NCI-H2029 (cell line): ENCODE results near the gene HSPA12A.

Source experiments
- DNase-seq: peaks from one replicate; lab custom pipeline; 2025; lab: John Stamatoyannopoulos, UW

The HSPA12A gene

DNA sequence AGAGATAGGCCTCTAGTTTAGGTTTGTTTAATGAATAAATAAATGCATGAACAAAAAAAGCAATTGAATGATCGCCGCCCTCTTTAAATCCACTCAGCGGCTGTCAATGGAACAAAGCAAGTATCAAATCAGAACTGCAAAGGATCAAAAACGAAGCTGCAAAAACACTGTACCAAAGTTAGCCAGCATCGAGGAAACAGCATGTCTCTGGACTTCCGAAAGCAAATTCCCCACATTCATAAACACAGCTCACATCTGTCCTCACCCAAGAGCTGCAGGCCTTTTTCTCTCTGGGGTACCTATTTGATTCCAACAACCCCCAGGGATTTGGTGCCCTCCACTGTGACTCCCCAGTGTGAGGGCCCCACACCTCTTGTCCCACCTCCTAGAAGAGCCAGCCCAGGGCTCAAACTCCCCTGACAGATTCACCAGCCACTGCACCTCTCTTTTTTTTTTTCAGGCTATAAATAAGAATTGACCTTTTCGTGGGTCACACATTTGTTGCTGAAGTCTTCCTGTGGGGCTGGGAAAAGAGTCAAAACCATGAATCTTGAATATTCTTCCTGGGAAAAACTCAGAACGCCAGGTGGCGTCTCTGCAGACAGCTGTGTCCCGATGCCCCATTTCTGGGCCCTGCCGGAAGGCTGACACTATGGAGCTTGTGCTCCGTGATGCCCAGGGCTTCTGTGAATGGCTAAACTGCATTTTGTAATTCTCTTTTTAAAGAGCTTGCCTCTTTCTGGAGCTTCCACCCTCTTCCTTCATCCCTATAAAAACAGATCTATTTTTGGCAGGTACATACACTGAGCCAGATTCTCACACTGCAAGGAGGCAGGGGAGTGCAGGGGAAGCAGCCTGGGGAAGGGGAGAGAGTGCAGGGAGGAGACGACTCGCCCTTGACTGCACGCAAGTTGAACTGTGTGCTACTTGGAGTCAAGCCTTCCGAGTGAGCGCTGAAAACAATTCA is 51.7 kb downstream of the HSPA12A start:
- no peak for DNase-seq

DNA sequence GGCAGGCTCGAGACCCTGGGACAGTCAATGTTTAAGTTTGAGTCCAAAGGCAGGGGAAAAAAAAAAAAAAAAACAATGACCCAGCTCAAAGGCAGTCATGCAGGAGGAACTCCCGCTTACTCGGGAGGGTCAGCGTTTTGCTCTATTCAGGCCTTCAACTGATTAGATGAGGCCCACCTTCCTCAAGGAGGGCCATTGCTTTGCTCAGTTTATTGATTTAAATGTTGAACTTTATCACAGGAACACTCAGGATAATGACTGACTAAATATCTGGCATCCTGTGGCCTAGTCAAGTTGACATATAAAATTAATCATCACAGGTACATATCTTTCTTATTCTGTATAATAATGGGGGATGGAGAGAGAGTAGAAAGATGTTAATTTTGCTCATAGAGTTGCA is 52.6 kb downstream of the HSPA12A start:
- DNase-seq, result no peak

GRCh38 chr10:116688741-116689495 is 53.4 kb downstream of the HSPA12A start:
- no peak for DNase-seq

DNA sequence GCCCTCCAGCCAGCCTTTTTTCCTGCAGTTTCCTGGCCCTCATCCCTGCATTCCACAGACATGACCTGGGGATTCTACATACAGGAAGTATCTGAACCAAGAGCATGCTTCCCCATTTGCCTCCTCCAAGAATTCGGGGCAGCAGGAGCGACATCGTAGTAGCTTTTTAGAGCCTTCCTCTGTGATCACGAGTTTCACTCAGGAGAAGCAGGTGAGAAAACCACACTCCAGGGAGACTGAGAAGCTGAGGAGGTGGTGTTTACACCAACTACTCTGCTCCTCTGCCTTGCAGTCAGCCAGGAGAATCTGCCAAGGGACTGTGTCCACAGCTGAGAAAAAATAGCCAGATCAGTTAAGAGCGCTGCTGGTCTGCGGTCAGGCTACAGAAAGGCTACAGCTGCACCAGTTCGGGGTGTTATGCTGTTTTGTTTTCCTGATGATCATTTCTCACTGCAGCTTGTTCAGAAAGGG is 54.1 kb downstream of the HSPA12A start:
- no peak for DNase-seq

DNA sequence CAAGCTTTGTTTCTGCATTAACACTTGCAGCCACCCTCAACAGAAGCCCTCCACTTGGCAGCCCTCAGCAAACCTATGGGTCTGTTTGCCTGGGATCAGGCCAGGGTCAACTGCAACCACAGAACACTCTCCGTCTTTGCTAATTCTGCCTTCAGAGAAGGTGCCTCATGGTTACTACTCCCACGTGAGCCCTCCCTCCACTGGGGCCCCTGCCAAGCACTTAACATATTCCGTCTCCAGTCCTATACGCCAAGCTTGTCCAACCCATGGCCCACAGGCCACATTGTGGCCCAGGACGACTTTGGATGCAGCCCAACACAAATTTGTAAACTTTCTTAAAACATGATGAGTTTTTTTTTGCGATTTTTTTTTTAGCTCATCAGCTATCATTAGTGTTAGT is 54.7 kb downstream of the HSPA12A start:
- DNase-seq, result no peak

DNA sequence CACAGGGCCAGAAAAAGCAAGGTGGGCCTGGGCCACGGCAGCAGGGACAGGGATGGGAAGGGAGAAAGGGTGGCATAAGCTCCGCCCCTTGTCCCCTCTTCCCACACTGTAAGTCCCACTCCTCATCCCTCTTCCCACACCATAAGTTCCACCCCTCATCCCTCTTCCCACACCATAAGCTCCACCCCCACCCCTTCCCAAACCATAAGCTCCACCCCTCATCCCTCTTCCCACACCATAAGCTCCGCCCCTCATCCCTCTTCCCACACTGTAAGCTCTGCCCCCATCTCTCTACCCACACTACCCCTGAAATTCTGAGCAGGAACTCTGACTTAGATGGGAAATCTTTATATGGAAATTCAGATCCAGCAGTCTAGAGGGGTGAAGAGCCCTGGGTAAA is 55.7 kb downstream of the HSPA12A start:
- no peak for DNase-seq

DNA sequence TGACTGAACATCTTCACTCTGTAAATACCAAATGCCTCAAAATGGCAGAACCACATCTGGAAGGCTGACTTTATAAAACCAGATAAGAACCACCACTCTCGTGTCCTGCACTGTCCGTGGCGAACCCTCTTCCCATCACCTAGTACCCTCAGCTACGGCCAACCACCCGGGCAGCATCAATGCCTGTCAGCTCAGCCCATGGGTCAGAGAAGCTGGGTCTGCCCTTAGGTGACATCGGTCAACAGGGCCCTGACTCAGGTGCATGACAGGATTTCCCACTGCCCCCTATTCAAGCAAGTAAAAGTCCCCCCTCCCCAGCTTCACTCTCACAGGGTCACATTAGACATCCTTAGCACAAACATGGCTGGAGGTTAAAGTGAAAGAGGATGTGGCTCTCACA is 56.6 kb downstream of the HSPA12A start:
- DNase-seq, result no peak

GRCh38 chr10:116684781-116685180 is 57.6 kb downstream of the HSPA12A start:
- DNase-seq, result no peak

DNA sequence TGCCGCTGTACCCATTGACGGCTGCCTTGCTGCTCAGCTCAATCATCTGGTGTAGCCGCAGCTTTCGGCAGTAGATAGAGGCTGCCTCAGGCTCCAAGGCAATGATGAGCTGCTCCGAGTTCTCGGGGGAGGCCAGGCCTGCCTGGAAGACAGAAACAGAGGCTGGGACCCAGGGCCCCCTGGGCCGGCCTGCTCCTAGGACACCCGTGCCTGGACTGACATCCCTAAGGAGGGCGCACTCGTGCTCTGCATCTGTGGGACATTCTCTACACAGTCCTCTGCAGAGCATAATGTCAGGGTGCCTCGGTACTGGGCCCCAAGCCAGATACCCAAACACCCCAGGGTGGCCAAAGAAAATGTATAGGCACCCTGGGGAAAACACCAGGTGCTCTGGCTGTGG is 58.5 kb downstream of the HSPA12A start:
- no peak for DNase-seq

GRCh38 chr10:116683166-116683565 is 59.2 kb downstream of the HSPA12A start:
- DNase-seq, result no peak

GRCh38 chr10:116679351-116679750 is 63.0 kb downstream of the HSPA12A start:
- DNase-seq, result no peak

DNA sequence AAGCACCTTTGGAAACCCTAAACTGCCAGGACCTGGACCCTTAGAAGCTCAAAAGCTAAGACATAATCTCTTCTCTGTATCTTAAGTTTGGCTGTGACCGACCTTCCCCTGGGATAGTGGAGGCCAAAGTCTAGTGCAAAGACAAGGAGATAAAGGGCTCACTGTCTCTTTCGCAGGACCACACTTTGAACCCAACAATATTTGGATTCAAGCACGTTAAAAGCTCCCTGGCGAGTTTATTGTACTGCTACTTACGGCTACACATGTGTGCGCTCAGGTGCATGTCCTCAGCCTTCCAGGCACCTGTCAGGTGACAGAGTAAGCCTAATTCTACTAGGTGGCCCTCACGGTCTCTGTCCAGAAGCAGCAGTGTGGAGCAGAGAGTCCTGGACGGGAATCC is 65.7 kb downstream of the HSPA12A start:
- no peak for DNase-seq

GRCh38 chr10:116676118-116676517 is 66.2 kb downstream of the HSPA12A start:
- no peak for DNase-seq

GRCh38 chr10:116674901-116675423 is 67.4 kb downstream of the HSPA12A start:
- no peak for DNase-seq

GRCh38 chr10:116673866-116674265 is 68.5 kb downstream of the HSPA12A start:
- no peak for DNase-seq

GRCh38 chr10:116672891-116673290 is 69.5 kb downstream of the HSPA12A start:
- no peak for DNase-seq

DNA sequence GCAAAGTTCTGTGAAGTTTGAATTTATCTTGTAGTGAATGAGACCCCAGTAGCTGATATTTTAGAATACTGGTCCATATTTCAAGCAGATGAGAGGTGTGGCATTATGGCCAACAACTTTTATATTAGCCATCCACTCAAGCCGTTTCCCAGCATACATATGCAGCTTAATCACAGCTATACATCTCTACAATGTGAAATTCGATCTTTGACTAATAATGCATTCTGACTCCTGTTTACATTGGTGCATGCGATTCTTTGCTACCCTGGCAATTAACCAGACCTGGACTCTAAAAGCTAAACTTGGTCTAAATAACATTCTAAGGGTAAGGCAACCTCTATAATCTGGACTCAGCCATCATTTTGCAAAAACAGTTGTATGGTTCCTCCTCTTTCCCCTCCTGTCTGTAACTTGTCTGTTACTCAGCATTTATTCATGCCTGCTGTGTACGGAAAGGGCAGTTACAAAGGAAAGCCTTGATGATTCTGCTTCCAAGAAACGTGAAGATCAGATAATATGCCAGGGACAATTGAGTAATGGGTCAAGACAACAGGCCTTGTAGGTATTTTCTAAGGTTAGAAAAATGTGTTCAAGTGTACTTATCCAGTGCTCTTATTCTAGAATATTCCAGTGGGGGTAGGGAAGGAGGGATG is 71.0 kb downstream of the HSPA12A start:
- DNase-seq, result no peak

DNA sequence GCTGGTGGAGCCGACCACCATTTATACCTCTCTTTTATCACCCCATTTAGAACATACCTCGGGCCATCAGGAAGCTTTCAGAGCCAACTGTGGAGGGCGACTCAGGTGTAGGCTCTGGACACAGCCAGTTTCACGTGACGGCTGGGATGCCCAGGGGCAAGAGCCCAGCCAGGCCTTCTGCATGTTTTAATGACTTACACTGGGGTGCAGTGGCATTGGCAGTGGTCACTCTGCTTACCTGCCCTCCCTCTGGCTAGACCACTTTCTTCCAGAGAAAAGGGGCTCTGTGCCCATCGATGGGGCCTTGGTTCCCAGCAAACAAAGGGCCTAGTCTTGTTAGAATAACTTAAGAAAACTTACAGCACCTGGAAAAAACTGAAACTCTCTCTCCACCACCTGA is 71.7 kb downstream of the HSPA12A start:
- no peak for DNase-seq

DNA sequence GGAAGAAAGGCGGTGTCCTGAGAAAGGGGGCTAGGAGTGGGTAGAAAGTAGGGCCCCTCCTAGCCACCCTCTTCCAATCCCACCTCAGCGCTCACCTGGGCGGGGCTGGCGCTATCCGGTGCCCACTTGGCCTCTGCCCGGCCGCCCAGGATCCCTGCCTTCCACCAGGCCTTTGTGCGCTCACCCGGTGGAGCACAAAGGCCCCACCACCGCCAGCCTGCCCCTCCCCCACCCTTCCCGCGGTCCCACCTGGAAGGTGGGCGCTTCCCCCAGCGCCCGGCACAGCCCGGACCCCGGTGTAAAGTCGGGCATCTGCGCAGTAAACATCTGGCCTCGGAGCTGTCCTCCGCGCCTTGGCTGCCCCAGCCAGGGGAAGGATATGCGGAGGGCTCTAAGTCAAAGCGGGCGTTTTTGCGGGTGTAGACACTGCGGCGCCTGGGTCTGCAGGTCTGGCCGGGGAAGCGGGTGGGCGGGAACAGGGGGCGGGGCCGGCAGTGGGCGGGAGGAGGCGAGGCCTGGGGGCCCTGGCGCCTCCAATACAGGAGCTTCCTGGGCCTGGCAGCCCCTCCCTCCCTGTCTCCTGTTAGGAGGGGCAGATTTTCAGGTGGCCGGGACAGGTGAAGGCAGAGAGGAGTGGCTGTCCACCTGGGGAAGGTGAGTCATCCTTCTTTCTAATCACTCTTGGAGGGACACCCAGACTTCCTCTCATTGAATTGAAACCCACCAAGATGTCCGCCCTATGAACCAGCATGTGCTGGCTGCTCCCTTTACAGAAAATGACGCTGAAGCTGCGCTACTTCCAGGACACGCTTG is 72.3 kb downstream of the HSPA12A start:
- DNase-seq, result no peak

GRCh38 chr10:116669080-116669479 is 73.3 kb downstream of the HSPA12A start:
- no peak for DNase-seq

DNA sequence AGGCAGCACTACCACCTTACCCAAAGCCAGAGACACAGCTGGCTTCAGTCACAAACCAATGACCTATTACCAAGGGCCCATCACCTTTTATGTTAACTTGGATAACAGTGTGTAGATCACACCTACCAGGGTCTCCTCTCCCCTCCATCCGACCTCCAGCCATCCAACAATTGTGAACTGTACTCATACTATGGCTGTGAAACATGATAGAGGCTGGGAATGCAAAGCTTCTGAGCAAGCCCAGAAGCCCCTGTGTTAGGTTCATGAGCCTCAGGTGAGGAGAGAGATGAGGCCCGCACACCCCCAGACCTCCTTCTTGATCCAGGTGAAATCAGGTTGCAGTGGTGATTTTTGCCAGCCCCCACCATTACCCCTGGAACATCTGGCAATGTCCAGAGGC is 73.9 kb downstream of the HSPA12A start:
- DNase-seq, result no peak
